ENCODE results near the gene ADGRF1. TPM values are rescaled to one million over a fixed set of nuclear protein-coding genes. Genes with fewer than 3 reads are reported as not detected.

ADGRF1 gene
- total RNA-seq, 4 donors from 2014 or later: 0.83 TPM; not detected in 3

- Histone ChIP-seq H3K4me1 (peaks cover 4 to 10% (median 7%) of the 10 kb centered on the region in 4 donors), H3K36me3 (no peaks in the 10 kb centered on the region), H3K9me3 (no peaks in the 10 kb centered on the region), H3K27ac (replicated peaks in 1 of 4) (no peak overlapping the region), H3K4me3 (no peak overlapping the region), H3K27me3 (no peaks in the 10 kb centered on the region)
- no peak for TF ChIP-seq POLR2A (IDR thresholded peaks at IDR 0.05; ENCODE audit: low read depth)
- no peak for TF ChIP-seq EP300 (IDR thresholded peaks at IDR 0.05)
- TF ChIP-seq, protein P1, sequence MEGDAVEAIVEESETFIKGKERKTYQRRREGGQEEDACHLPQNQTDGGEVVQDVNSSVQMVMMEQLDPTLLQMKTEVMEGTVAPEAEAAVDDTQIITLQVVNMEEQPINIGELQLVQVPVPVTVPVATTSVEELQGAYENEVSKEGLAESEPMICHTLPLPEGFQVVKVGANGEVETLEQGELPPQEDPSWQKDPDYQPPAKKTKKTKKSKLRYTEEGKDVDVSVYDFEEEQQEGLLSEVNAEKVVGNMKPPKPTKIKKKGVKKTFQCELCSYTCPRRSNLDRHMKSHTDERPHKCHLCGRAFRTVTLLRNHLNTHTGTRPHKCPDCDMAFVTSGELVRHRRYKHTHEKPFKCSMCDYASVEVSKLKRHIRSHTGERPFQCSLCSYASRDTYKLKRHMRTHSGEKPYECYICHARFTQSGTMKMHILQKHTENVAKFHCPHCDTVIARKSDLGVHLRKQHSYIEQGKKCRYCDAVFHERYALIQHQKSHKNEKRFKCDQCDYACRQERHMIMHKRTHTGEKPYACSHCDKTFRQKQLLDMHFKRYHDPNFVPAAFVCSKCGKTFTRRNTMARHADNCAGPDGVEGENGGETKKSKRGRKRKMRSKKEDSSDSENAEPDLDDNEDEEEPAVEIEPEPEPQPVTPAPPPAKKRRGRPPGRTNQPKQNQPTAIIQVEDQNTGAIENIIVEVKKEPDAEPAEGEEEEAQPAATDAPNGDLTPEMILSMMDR (IDR thresholded peaks at IDR 0.05): no peak
- TF ChIP-seq POLR2AphosphoS5 (IDR thresholded peaks at IDR 0.05): no peak
- DNase-seq (ENCODE audit: extremely low spot score): no peak
- 52% methylated on average over 3 of the region's 3 CpGs for WGBS
- intact Hi-C loops (cut with DNase I): no loop called here
These were observed 5.0 kb upstream of the ADGRF1 start for GRCh38 chr6:47047097-47047478.

DNA sequence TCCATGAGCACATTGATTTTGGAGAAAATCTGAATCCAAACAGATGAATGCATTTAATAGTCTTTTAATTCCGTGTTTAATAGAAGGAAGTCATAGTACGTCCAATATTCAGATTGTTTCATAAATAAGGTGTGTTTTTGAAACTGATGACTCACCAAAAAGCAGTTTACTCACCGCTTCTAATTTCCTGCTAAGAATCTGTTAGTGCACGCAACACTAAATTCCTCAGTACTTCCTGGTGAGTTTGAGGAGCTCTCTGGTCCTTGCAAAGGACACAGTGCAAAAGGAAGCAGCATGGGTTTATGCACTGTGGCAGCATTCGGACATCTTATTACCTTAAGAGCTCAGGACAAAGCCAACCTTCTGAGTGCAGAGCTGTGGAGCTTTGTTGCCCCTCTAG, 2.3 kb upstream of the ADGRF1 start:
- Histone ChIP-seq H3K27ac (replicated peaks in 1 of 4) (no peak overlapping the region), H3K4me3 (no peak overlapping the region), H3K36me3 (no peaks in the 10 kb centered on the region), H3K9me3 (no peaks in the 10 kb centered on the region), H3K4me1 (peaks cover 4 to 10% (median 7%) of the 10 kb centered on the region in 4 donors), H3K27me3 (no peaks in the 10 kb centered on the region)
- TF ChIP-seq POLR2AphosphoS5 (IDR thresholded peaks at IDR 0.05): no peak
- no peak for TF ChIP-seq EP300 (IDR thresholded peaks at IDR 0.05)
- TF ChIP-seq, protein P1 (IDR thresholded peaks at IDR 0.05): no peak
- no peak for TF ChIP-seq POLR2A (IDR thresholded peaks at IDR 0.05; ENCODE audit: low read depth)
- intact Hi-C loops (cut with DNase I): no loop called here
- 86% methylated on average over 5 of the region's 5 CpGs for WGBS
- DNase-seq (ENCODE audit: extremely low spot score): no peak

GRCh38 chr6:47043286-47043685, 1.2 kb upstream of the ADGRF1 start:
- H3K27ac ChIP-seq (replicated peaks in 1 of 4): no peak overlapping the region
- no peaks in the 10 kb centered on the region for H3K36me3 ChIP-seq
- no peaks in the 10 kb centered on the region for H3K27me3 ChIP-seq
- no peak overlapping the region for H3K4me3 ChIP-seq
- TF ChIP-seq EP300 (IDR thresholded peaks at IDR 0.05) (no peak), POLR2AphosphoS5 (IDR thresholded peaks at IDR 0.05) (no peak), POLR2A (IDR thresholded peaks at IDR 0.05; ENCODE audit: low read depth) (no peak)
- TF ChIP-seq, protein P1 (IDR thresholded peaks at IDR 0.05): no peak
- peaks cover 4 to 10% (median 7%) of the 10 kb centered on the region in 4 donors for H3K4me1 ChIP-seq
- intact Hi-C loops (cut with DNase I): no loop called here
- peak; percentile 26 for DNase-seq (ENCODE audit: extremely low spot score)
- H3K9me3 ChIP-seq: no peaks in the 10 kb centered on the region
- 81% methylated on average over 1 of the region's 1 CpG for whole genome bisulfite sequencing

- Histone ChIP-seq H3K4me1 (peaks cover 0 to under 1% (median 0%) of the 10 kb centered on the region in 4 donors), H3K4me3 (no peak overlapping the region), H3K9me3 (no peaks in the 10 kb centered on the region), H3K36me3 (no peaks in the 10 kb centered on the region), H3K27me3 (peaks cover 0 to 8% (median 0%) of the 10 kb centered on the region in 4 donors), H3K27ac (replicated peaks in 1 of 4) (no peak overlapping the region)
- no peak for DNase-seq (ENCODE audit: extremely low spot score)
- WGBS: 90% methylated on average over 2 of the region's 2 CpGs
- TF ChIP-seq EP300 (IDR thresholded peaks at IDR 0.05) (no peak), POLR2AphosphoS5 (IDR thresholded peaks at IDR 0.05) (no peak), POLR2A (IDR thresholded peaks at IDR 0.05; ENCODE audit: low read depth) (no peak)
- TF ChIP-seq, protein P1 (IDR thresholded peaks at IDR 0.05): no peak
- intact Hi-C loops (cut with DNase I): no loop called here
These were observed 391 bp downstream of the ADGRF1 start for GRCh38 chr6:47041741-47042140.

DNA sequence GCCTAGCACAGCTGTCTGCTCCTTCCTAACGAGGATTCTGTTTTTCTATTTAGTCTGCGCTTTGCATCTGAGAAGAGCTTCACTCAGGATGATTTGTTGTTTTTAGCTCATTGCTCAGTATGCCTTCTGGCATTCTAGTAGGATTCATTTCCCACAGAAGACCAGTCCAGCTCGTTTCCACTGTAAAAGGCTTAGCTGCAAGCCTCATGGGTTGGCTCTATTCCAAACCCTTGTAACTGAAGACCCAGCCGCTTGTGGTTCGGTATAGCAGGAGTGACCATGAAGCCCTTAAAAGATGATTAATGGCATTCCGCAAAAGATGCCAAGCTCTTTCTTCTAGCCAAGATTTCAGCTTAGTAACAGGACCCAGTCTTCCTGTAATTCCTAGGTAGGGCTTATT, 7.2 kb downstream of the ADGRF1 start:
- 2% methylated on average over 6 of the region's 6 CpGs for WGBS
- no peak overlapping the region for H3K4me3 ChIP-seq
- H3K27ac ChIP-seq (replicated peaks in 1 of 4): no peak overlapping the region
- H3K4me1 ChIP-seq: peaks cover 9 to 11% (median 10%) of the 10 kb centered on the region in 4 donors
- TF ChIP-seq POLR2AphosphoS5 (IDR thresholded peaks at IDR 0.05): no peak
- TF ChIP-seq EP300 (IDR thresholded peaks at IDR 0.05): no peak
- TF ChIP-seq, protein P1 (IDR thresholded peaks at IDR 0.05): no peak
- no peak for TF ChIP-seq POLR2A (IDR thresholded peaks at IDR 0.05; ENCODE audit: low read depth)
- no peaks in the 10 kb centered on the region for H3K36me3 ChIP-seq
- intact Hi-C loops (cut with DNase I): no loop called here
- no peaks in the 10 kb centered on the region for H3K9me3 ChIP-seq
- peak; percentile 50 for DNase-seq (ENCODE audit: extremely low spot score)
- peaks cover 0 to 22% (median 0%) of the 10 kb centered on the region in 4 donors for H3K27me3 ChIP-seq

Measured in esophagus muscularis mucosa (tissue), 4 donors.